ENCODE measurements around the gene ROR2. TPM values are rescaled to one million over a fixed set of nuclear protein-coding genes. Genes with fewer than 3 reads are reported as not detected.

ROR2 gene
- total and polyA plus RNA-seq, 5 experiments from 2014 or later, result not detected

- POLR2A ChIA-PET, result no interaction called here
- no peak for DNase-seq
- H3K27ac Mint-ChIP-seq, result no peak overlapping the region
- peaks cover 0 to 3% (median under 1%) of the 10 kb centered on the region in 4 donors for H3K4me1 Mint-ChIP-seq
- H3K9me3 Mint-ChIP-seq, result no peaks in the 10 kb centered on the region
- no peaks in the 10 kb centered on the region for H3K36me3 Mint-ChIP-seq
- no peak overlapping the region for H3K4me3 Mint-ChIP-seq
- H3K27me3 Mint-ChIP-seq, result peaks cover 10 to 34% (median 20%) of the 10 kb centered on the region in 5 donors
- ATAC-seq, result no peak
Observed at GRCh38 chr9:91836515-91836914, 113.5 kb downstream of the ROR2 start.

GRCh38 chr9:91835632-91836031 is 114.4 kb downstream of the ROR2 start:
- Mint-ChIP-seq H3K27me3 (peaks cover 10 to 34% (median 18%) of the 10 kb centered on the region in 5 donors), H3K27ac (no peak overlapping the region), H3K9me3 (no peaks in the 10 kb centered on the region), H3K4me3 (no peak overlapping the region), H3K4me1 (peaks cover 0 to 3% (median under 1%) of the 10 kb centered on the region in 4 donors), H3K36me3 (no peaks in the 10 kb centered on the region)
- DNase-seq, result no peak
- no peak for ATAC-seq
- POLR2A ChIA-PET, result no interaction called here

GRCh38 chr9:91835216-91835615 is 114.8 kb downstream of the ROR2 start:
- DNase-seq, result no peak
- Mint-ChIP-seq H3K36me3 (no peaks in the 10 kb centered on the region), H3K4me3 (no peak overlapping the region), H3K4me1 (peaks cover 0 to 1% (median under 1%) of the 10 kb centered on the region in 4 donors), H3K27ac (no peak overlapping the region), H3K9me3 (no peaks in the 10 kb centered on the region), H3K27me3 (peaks cover 8 to 30% (median 16%) of the 10 kb centered on the region in 5 donors)
- no peak for ATAC-seq
- POLR2A ChIA-PET, result no interaction called here

- ATAC-seq (no peak), DNase-seq (no peak)
- H3K4me1 Mint-ChIP-seq, result no peaks in the 10 kb centered on the region
- POLR2A ChIA-PET, result no interaction called here
- H3K27me3 Mint-ChIP-seq, result peaks cover 7 to 26% (median 14%) of the 10 kb centered on the region in 5 donors
- H3K9me3 Mint-ChIP-seq, result no peaks in the 10 kb centered on the region
- H3K36me3 Mint-ChIP-seq, result no peaks in the 10 kb centered on the region
- no peak overlapping the region for H3K27ac Mint-ChIP-seq
- no peak overlapping the region for H3K4me3 Mint-ChIP-seq
Observed at GRCh38 chr9:91834740-91835139, 115.3 kb downstream of the ROR2 start.

GRCh38 chr9:91833878-91834255 is 116.2 kb downstream of the ROR2 start:
- DNase-seq (no peak), ATAC-seq (no peak)
- Mint-ChIP-seq H3K36me3 (no peaks in the 10 kb centered on the region), H3K27ac (no peak overlapping the region), H3K27me3 (peaks cover 2 to 18% (median 6%) of the 10 kb centered on the region in 5 donors), H3K4me1 (no peaks in the 10 kb centered on the region), H3K4me3 (no peak overlapping the region), H3K9me3 (no peaks in the 10 kb centered on the region)
- POLR2A ChIA-PET, result no interaction called here

- Mint-ChIP-seq H3K36me3 (no peaks in the 10 kb centered on the region), H3K9me3 (no peaks in the 10 kb centered on the region)
- POLR2A ChIA-PET, result no interaction called here
Observed at GRCh38 chr9:91833096-91833877, 116.7 kb downstream of the ROR2 start.

GRCh38 chr9:91832322-91832721 is 117.7 kb downstream of the ROR2 start:
- no peaks in the 10 kb centered on the region for H3K9me3 Mint-ChIP-seq
- peaks cover 0 to 10% (median 3%) of the 10 kb centered on the region in 5 donors for H3K27me3 Mint-ChIP-seq
- no peak overlapping the region for H3K27ac Mint-ChIP-seq
- POLR2A ChIA-PET, result no interaction called here
- ATAC-seq (no peak), DNase-seq (no peak)
- H3K4me1 Mint-ChIP-seq, result no peaks in the 10 kb centered on the region
- H3K4me3 Mint-ChIP-seq, result no peak overlapping the region
- no peaks in the 10 kb centered on the region for H3K36me3 Mint-ChIP-seq

More at GRCh38 chr9:91833096-91833877, 116.7 kb downstream of the ROR2 start:
- Mint-ChIP-seq H3K4me3 (no peak overlapping the region), H3K27me3 (peaks cover 0 to 12% (median 3%) of the 10 kb centered on the region in 5 donors), H3K4me1 (no peaks in the 10 kb centered on the region), H3K27ac (no peak overlapping the region)
- no peak for ATAC-seq
- no peak for DNase-seq

GRCh38 chr9:91825866-91826265 is 124.2 kb downstream of the ROR2 start:
- ATAC-seq (no peak), DNase-seq (no peak)
- Mint-ChIP-seq H3K4me1 (no peaks in the 10 kb centered on the region), H3K27ac (no peak overlapping the region), H3K27me3 (peaks cover 0 to 9% (median 4%) of the 10 kb centered on the region in 5 donors), H3K9me3 (no peaks in the 10 kb centered on the region), H3K4me3 (no peak overlapping the region), H3K36me3 (no peaks in the 10 kb centered on the region)
- POLR2A ChIA-PET, result no interaction called here

GRCh38 chr9:91825422-91825821 is 124.6 kb downstream of the ROR2 start:
- ATAC-seq (no peak), DNase-seq (no peak)
- Mint-ChIP-seq H3K4me3 (no peak overlapping the region), H3K36me3 (no peaks in the 10 kb centered on the region), H3K27ac (no peak overlapping the region), H3K27me3 (peaks cover 0 to 9% (median 4%) of the 10 kb centered on the region in 5 donors), H3K4me1 (no peaks in the 10 kb centered on the region), H3K9me3 (no peaks in the 10 kb centered on the region)
- POLR2A ChIA-PET, result no interaction called here

GRCh38 chr9:91824601-91825305 is 125.3 kb downstream of the ROR2 start:
- DNase-seq (no peak), ATAC-seq (no peak)
- Mint-ChIP-seq H3K36me3 (no peaks in the 10 kb centered on the region), H3K4me3 (no peak overlapping the region), H3K9me3 (no peaks in the 10 kb centered on the region), H3K4me1 (no peaks in the 10 kb centered on the region), H3K27me3 (peaks cover 0 to 7% (median 4%) of the 10 kb centered on the region in 5 donors), H3K27ac (no peak overlapping the region)
- POLR2A ChIA-PET, result no interaction called here

GRCh38 chr9:91824151-91824550 is 125.9 kb downstream of the ROR2 start:
- POLR2A ChIA-PET, result no interaction called here
- ATAC-seq, result no peak

GRCh38 chr9:91820949-91821880 is 128.8 kb downstream of the ROR2 start:
- no peaks in the 10 kb centered on the region for H3K9me3 Mint-ChIP-seq
- H3K4me1 Mint-ChIP-seq, result no peaks in the 10 kb centered on the region
- no peak for DNase-seq
- H3K27me3 Mint-ChIP-seq, result peaks cover 0 to 6% (median 4%) of the 10 kb centered on the region in 5 donors
- H3K36me3 Mint-ChIP-seq, result no peaks in the 10 kb centered on the region
- H3K4me3 Mint-ChIP-seq, result no peak overlapping the region
- no peak for ATAC-seq
- H3K27ac Mint-ChIP-seq, result no peak overlapping the region
- POLR2A ChIA-PET, result no interaction called here

More at GRCh38 chr9:91824151-91824550, 125.9 kb downstream of the ROR2 start:
- peaks cover 0 to 7% (median 4%) of the 10 kb centered on the region in 5 donors for H3K27me3 Mint-ChIP-seq
- no peaks in the 10 kb centered on the region for H3K36me3 Mint-ChIP-seq
- no peaks in the 10 kb centered on the region for H3K4me1 Mint-ChIP-seq
- no peak overlapping the region for H3K4me3 Mint-ChIP-seq
- DNase-seq, result no peak
- H3K9me3 Mint-ChIP-seq, result no peaks in the 10 kb centered on the region
- H3K27ac Mint-ChIP-seq, result no peak overlapping the region

All from naive thymus-derived CD8-positive, alpha-beta T cell (primary cell).